HG03095 (cell line): Measurements from ENCODE around the gene PIGU.
"Not testable (repeated sequence)": the region's sequence is repeated elsewhere in the genome, so short reads cannot be mapped to it uniquely, and the experiment has no call there.

ENCODE experiments used
- ATAC-seq: cut with Tn5 transposase; IDR thresholded peaks from one replicate; pipeline ENCODE4 v1.9.1; 2021; ENCODE audit warnings: moderate library complexity; ENCODE audit not compliant: unreplicated experiment

PIGU gene

DNA sequence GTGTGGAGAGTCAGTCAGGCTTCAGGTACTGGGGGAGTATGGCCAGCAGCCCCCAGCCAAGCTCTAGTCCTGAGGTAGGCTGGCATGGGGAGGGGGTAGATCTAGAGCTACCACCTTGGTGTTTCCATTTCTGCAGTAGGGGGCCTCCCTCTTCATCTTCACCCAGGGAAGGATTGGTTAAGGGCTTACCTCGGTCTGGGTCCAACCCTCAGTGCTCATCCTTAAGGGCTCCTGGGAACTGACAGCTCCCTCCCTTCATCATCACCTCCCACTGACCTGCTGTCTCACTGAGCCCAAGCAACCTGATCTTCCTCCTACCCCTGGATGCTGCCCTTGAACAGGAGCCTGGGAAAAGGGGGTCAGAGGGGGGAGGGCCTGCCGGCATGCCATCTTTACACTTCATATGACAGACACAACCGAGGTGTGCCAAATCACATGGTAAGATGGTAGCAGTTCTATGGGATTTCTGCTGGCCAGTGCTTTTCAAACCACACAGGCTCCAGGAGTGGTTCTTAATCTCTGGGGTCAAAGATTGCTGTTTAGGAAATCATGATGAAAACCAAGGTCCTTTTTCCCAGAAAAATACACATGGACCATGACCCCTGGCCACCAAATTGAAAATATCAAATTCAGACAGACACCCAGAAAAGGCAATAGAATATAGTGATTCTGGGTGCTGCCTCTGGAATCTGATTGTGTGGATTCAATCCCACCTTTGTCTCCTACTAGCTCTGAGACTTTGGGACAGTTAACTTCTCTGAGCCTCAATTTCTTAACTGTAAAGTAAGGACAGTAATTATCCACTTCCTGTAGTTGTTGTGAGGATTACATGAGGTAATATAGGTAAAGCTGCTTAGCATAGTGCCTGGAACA is 30.3 kb upstream of the PIGU start:
- ATAC-seq = no peak

- ATAC-seq = no peak
Measured at GRCh38 chr20:34706302-34706875, 29.5 kb upstream of the PIGU start.

GRCh38 chr20:34705397-34706301 is 28.8 kb upstream of the PIGU start:
- ATAC-seq = no peak

DNA sequence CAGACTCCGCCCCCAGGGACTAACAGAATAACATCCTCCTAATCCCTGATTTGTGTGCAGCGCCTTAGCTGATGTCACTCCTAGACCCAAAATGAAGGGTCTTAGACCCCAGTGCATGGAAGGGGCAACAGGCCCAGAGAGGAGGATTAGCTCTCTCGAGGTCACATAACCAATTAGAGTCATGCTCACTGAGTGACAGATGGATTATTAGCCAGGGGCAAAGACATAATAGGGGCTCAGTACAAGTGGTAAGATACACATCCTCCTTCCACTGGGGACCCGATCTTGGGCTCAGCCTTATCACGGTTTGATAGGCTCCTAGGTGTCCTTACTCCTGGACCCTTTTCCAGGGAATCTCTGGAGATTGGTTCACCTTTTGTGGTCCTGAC is 28.1 kb upstream of the PIGU start:
- ATAC-seq = no peak

GRCh38 chr20:34704177-34705007 is 27.5 kb upstream of the PIGU start, which contains the start of gene TP53INP2:
TP53INP2 (plus strand) TSS chr20:34704344; CDS start chr20:34708740, 4,396 bp downstream.
- ATAC-seq = peak; percentile 39

DNA sequence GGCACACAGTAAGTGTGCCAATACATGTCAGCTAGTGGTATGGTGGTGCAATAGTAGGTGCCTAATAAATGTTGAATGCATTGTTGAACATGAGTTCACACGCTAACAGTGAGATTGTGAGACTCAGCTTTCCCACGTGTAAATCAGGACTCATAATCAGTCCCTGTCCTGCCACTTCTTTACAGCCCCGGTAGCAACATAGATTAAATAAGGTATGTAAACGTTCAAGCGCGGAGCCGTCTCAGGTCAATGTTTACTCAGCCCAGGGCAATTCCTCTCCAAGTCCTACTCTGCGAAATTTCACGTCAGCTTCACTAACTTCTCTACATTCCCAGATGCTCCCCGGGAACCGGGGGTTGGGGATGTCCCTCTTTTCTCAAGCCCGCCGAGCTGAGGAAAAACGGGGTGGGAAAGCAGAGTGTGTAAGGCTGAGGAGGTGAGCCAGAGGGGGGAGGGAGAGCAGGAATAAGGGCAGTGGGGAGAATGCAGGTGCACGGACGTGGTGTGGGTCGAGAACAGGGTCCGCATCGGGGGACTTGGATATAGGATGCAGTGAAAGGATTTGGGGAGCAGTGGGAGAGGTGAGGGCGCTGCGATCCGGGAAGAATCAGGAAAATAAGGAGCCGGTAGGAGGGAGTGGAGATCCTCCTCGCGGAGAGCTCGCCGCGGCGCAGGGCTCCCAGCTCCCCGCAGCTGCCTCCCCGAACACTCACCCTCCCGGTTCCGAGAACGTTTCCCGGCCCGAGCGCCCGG is 26.7 kb upstream of the PIGU start:
- no peak for ATAC-seq

GRCh38 chr20:34703061-34703423 is 26.1 kb upstream of the PIGU start:
- ATAC-seq = no peak

DNA sequence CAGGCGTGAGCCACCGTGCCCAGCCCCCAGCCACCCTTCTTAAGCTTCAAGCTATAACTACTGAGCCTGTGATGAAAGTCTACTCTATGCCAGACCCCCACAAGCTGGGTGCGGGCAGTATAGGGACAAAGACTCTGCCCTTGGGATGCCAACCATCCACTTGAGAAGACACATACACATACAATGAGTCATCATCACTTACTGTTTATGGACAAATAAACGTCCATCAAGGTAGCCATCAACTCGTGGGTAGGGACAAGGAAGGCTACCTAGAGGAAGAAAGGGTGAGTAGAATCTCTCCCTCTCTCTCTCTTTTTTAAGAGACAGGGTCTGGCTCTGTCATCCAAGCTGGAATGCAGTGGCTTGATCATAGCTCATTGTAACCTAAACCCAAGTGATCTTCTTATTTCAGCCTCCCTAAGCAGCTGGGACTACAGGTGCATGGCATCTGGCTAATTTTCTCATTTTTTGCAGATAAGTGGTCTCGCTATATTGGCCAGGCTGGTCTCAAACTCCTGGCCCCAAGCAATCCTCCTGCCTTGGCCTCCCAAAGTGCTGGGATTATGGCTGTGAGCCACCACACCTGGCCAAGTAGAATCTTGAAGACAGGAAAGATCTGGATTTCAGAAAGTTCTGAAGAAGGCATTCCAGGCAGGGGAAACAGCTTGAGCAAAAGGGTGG is 24.7 kb upstream of the PIGU start:
- no peak for ATAC-seq

DNA sequence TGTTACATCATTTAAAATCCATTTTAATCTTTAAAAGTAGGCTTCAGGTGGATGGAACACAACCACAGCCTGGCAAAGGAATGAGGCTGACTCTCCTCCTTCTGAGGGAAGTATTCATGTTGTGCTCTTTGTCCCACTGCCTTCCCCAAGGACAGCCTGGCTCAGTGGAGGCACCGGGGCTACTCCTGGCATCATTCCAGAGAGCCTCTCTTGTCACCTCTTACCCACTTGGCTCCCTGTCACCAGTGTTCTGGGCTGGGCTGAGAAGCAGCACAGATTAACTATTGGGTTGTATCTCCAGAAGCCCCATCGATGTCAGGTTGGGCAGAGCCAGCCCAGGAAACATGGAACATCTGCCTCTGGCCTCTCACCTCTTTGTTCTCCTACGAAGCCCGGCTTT is 16.5 kb upstream of the PIGU start:
- no peak for ATAC-seq

GRCh38 chr20:34691838-34692237 is 14.9 kb upstream of the PIGU start:
- ATAC-seq = no peak

DNA sequence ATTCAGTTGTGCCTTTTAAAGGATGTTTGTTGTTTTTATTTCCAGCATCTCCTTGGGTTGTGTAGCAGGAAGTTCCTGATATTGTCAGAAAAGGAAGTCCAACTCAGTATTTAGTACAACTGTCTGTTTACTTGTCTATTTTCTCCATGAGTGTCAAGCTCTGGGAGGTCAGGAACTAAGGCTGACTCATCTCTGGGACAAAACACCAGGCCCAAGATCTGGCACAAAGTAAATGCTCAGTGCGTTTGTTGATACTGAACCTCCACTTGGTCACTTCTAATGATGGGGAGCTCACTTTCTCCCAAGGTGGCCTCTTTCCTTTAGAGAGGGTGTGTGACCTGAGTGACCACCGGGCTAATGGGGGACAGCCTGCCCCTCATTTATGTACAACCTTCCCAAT is 12.6 kb upstream of the PIGU start:
- ATAC-seq = no peak

GRCh38 chr20:34683667-34684066 is 6.8 kb upstream of the PIGU start:
- no peak for ATAC-seq

- no peak for ATAC-seq
Measured at GRCh38 chr20:34680586-34681175, 3.8 kb upstream of the PIGU start.

DNA sequence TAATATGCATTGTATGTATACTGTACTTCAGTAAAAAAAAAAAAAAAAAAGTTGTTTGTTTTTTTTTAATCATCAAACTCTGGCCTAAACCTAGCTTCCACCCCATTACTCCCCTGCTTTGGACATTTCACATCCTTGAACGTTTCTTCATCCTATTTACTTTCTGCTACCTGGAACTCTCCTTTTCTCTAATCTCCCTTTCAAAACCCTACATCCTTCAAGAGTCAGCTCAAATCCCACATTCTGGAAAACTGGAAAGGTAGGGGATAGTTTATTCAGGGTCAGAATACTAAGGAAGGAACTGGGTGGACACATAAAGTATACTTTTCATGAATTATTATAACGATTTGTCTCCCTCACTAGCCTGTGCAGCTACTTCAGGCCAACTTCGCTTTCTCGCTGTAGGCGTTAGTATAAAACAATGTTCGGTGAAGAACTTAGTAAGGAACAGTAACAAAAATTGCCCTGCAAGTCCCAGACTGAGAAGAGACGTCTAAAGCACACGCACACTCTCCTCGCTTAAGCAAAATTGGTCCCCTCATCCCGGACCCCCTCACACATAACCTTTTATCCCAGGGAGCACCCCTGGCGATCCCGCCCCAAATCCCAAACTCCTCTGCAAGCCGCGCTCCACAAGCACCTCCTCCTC is 775 bp downstream of the PIGU start:
- ATAC-seq = no peak

DNA sequence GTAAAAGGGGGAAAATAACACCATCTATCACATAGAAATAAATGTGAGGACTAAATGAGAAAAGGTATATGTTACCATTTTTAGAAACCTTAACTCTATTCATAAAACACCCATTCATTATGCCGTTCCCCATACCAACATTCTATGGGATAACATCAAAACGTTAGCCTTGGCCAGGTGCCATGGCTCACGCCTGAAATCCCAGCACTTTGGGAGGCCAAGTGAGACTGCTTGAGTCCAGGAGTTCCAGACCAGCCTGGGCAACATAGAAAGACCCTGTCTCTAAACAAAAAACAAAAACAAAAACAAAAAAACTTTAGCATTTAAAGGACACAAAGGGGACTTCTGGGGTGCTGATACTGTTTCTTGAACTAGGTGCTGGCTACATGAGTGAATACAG is 1.3 kb downstream of the PIGU start:
- ATAC-seq = no peak

DNA sequence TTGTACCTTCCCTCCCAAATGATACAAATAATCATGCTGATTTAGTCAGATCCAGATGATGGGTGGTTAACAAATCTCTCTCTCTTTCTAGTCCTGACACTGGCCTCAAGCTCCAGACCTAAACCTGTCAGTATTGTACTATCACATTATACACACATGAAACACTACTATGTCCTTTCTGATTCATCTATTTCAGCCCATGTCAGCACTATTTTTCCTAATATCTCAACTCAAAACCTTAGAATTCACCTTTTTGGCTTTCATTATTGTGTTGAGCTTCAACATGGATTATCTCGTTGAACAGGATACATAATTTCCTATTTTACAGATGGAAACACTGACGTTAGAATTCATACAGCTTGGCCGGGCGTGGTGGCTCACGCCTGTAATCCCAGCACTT is 3.5 kb downstream of the PIGU start:
- ATAC-seq = no peak

- no peak for ATAC-seq
Measured at GRCh38 chr20:34669094-34669493, 7.8 kb downstream of the PIGU start.

- ATAC-seq = not testable (repeated sequence)
Measured at GRCh38 chr20:34664751-34665150, 12.1 kb downstream of the PIGU start.
